H7 (cell line): ENCODE results near the gene CCNL2. TPM values are rescaled to one million over a fixed set of nuclear protein-coding genes. Genes with fewer than 3 reads are reported as not detected.

Experiments
- DNase-seq: peaks from one replicate; pipeline ENCODE4 v3.0.0; 2012
- H3K27me3 ChIP-seq: 2 replicates; pipeline ENCODE4 v1.6.0; 2011; ENCODE audit warnings: mild to moderate bottlenecking, low read length; ENCODE audit not compliant: control insufficient read depth, insufficient read depth
- H3K36me3 ChIP-seq: replicated peaks from 2 replicates; pipeline ENCODE4 v1.5.1; 2011; ENCODE audit warnings: low read length; ENCODE audit not compliant: control insufficient read depth, insufficient read depth
- H3K4me3 ChIP-seq: 2 replicates; pipeline ENCODE4 v1.5.1; 2011; ENCODE audit warnings: low read depth, mild to moderate bottlenecking, control low read depth, low read length, moderate library complexity; ENCODE audit not compliant: insufficient read depth
- total RNA-seq: library from RNA; depleted of rRNA; stranded (reverse); fragments of >200 nt; shearing (Covaris generic); gene quantifications from 2 replicates; pipeline ENCODE4 v1.2.3, GENCODE V29; 2014; rRNA removed

The CCNL2 gene
- total RNA-seq, 1 experiment from 2014 or later, result 147 TPM

DNA sequence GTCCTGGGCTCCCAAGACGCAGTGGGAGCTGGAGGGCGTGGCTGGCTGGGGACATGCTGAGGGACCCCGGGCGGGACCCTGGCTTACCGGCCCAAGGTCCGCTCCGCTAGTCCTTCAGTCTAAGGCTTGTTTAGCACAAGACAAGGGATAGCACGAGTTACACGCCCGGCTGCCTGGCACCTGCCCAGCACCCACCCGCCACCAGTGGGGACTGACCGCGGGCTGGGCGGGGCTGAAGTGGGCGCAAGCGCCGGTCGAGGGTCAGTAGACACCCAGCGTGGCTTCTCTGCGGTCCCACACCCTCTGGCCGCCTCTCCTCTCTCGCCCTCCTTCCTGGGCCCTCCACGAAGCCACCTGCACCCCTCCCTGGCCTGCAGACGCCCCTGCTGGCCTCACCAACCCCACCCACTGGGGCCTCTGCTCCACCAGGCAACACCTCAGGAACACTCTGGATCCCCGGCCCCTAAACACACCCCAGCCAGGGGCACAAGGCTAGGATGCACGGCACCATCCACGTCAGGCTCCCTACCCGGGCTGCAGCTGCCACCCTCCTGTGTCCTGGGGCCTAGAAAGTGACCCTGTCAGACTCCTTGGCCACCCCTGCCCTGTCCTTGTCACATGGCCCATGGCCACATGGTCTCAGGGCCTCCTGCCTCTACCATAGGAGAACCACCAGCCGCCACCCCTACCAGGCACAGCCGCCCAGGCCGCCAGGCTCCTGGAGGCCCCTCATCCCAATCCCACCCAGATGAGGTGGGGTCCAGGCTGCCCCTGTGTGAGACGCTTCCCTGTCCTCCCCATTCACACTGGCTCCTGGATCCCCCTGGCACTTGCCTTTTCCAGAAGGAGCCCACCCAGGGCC lies 62.0 kb downstream of the CCNL2 start:
- Histone ChIP-seq H3K27me3 (no peaks in the 10 kb centered on the region), H3K4me3 (no peak overlapping the region), H3K36me3 (peaks cover 9% of the 10 kb centered on the region)
- DNase-seq, result no peak

DNA sequence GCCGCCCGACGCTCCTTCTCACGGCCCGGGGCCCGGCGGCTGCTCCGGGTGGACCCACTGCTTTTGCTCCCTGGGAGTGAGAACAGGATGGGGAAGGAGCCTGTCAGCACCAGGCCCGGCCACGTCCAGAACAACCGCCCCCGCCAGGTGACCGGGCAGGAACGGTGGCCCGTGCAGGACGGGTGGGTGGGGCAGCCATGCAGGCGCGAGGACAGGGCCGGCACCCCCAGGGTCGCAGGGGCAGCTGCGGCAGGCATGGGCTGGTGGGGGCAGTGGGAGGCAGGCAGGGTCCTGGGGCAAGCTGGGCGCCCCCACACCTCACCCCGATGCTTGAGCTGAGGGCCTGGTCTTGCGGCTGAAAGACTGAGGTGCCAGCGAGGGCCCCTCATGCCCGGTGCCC lies 62.7 kb downstream of the CCNL2 start:
- Histone ChIP-seq H3K27me3 (no peaks in the 10 kb centered on the region), H3K4me3 (no peak overlapping the region), H3K36me3 (peaks cover 8% of the 10 kb centered on the region)
- no peak for DNase-seq

DNA sequence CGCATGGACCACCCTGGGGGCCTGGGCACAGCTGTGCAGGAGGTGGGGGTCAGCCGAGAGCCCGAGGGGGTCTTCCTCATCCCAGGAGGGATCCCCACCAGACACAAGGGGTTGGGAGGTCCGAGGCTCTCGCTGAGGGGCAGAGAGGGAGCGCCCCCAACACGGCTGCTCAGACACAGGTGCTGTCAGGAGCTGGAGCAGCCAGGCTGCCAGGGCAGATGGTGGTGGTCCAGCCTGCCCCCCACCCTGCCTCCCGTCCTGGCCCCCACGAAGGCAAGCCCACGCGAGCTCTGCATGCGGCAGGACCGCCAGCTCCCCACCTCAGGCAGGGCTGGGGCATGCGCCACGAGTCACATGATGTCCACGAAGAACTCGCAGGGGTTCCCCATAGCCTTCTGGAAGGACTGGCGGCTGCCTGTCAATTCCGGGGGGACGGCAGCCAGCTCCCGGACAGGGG lies 63.3 kb downstream of the CCNL2 start:
- Histone ChIP-seq H3K36me3 (peaks cover 3% of the 10 kb centered on the region), H3K27me3 (no peaks in the 10 kb centered on the region), H3K4me3 (no peak overlapping the region)
- DNase-seq, result peak; percentile 60

Other genes with a start within 250 kb of the CCNL2 start
- gene TTLL10, start 225.5 kb downstream of the CCNL2 start, total RNA-seq, result not detected in 2 replicates
- gene TNFRSF18, start 192.7 kb downstream of the CCNL2 start, total RNA-seq, result not detected in 2 replicates
- gene TNFRSF4, start 185.2 kb downstream of the CCNL2 start, total RNA-seq, result 0.07 and 0.89 TPM in 2 replicates
- gene SDF4, start 167.3 kb downstream of the CCNL2 start, total RNA-seq, result 102 and 127 TPM in 2 replicates
- 40.3 and 47.2 TPM in 2 replicates for gene B3GALT6, start 167.1 kb downstream of the CCNL2 start, total RNA-seq
- gene C1QTNF12, start 152.6 kb downstream of the CCNL2 start, total RNA-seq, result 3.6 and 6.3 TPM in 2 replicates
- 81.8 and 105 TPM in 2 replicates for gene UBE2J2, start 125.5 kb downstream of the CCNL2 start, total RNA-seq
- 4.0 and 10.2 TPM in 2 replicates for gene SCNN1D, start 118.9 kb downstream of the CCNL2 start, total RNA-seq
- gene ACAP3, start 91.4 kb downstream of the CCNL2 start, total RNA-seq, result 55.7 and 55.9 TPM in 2 replicates
- 93.5 and 98.6 TPM in 2 replicates for gene PUSL1, start 90.7 kb downstream of the CCNL2 start, total RNA-seq
- 169 and 189 TPM in 2 replicates for gene INTS11, start 74.7 kb downstream of the CCNL2 start, total RNA-seq
- 25.0 and 27.7 TPM in 2 replicates for gene CPTP, start 74.5 kb downstream of the CCNL2 start, total RNA-seq
- gene TAS1R3, start 68.1 kb downstream of the CCNL2 start, total RNA-seq, result 0.14 TPM in 1 of 2 replicates, not detected in the other
- 189 and 191 TPM in 2 replicates for gene DVL1, start 49.9 kb downstream of the CCNL2 start, total RNA-seq
- 54.2 and 80.1 TPM in 2 replicates for gene MXRA8, start 40.8 kb downstream of the CCNL2 start, total RNA-seq
- gene AURKAIP1, start 24.1 kb downstream of the CCNL2 start, total RNA-seq, result 275 and 320 TPM in 2 replicates
- 184 and 267 TPM in 2 replicates for gene MRPL20, start 8.0 kb upstream of the CCNL2 start, total RNA-seq
- gene ANKRD65, start 21.9 kb upstream of the CCNL2 start, total RNA-seq, result 0.67 TPM in 1 of 2 replicates, not detected in the other
- 32.1 and 37.1 TPM in 2 replicates for gene VWA1, start 36.4 kb upstream of the CCNL2 start, total RNA-seq
- 0.14 and 0.74 TPM in 2 replicates for gene ATAD3C, start 50.4 kb upstream of the CCNL2 start, total RNA-seq
- 43.5 and 44.1 TPM in 2 replicates for gene ATAD3B, start 72.4 kb upstream of the CCNL2 start, total RNA-seq
- 105 and 113 TPM in 2 replicates for gene ATAD3A, start 112.8 kb upstream of the CCNL2 start, total RNA-seq
- gene TMEM240, start 141.3 kb upstream of the CCNL2 start, total RNA-seq, result 13.6 and 14.3 TPM in 2 replicates
- gene SSU72, start 175.5 kb upstream of the CCNL2 start, total RNA-seq, result 80.7 and 94.3 TPM in 2 replicates
- gene FNDC10, start 200.8 kb upstream of the CCNL2 start, total RNA-seq, result 25.6 and 32.7 TPM in 2 replicates
- gene MIB2, start 216.2 kb upstream of the CCNL2 start, total RNA-seq, result 45.7 and 89.0 TPM in 2 replicates
- gene MMP23B, start 232.8 kb upstream of the CCNL2 start, total RNA-seq, result 11.9 and 15.7 TPM in 2 replicates